ENCODE measurements around the gene NSDHL.
"Not testable (repeated sequence)": the region's sequence is repeated elsewhere in the genome, so short reads cannot be mapped to it uniquely, and the experiment has no call there.

The NSDHL gene

DNA sequence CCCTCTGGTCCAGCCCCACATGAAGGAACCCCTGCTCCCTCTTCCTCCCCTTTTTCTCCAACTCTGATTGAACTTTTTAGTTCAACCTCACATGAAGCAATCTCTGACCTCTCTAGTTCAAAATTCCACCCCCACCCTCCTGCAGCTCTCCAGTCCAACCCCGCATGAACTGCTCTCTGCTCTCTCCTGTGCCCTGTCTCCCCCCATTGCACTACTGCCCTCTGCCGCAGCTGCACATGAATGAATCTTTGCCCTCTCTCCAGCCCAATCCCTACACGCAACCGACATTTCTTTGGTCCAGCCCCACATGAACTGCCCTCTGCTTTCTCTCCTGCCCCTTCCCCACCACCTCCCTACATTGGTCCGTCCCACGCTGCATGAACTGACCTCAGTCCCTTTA lies 7.2 kb upstream of the NSDHL start:
- TF ChIP-seq, protein P1, sequence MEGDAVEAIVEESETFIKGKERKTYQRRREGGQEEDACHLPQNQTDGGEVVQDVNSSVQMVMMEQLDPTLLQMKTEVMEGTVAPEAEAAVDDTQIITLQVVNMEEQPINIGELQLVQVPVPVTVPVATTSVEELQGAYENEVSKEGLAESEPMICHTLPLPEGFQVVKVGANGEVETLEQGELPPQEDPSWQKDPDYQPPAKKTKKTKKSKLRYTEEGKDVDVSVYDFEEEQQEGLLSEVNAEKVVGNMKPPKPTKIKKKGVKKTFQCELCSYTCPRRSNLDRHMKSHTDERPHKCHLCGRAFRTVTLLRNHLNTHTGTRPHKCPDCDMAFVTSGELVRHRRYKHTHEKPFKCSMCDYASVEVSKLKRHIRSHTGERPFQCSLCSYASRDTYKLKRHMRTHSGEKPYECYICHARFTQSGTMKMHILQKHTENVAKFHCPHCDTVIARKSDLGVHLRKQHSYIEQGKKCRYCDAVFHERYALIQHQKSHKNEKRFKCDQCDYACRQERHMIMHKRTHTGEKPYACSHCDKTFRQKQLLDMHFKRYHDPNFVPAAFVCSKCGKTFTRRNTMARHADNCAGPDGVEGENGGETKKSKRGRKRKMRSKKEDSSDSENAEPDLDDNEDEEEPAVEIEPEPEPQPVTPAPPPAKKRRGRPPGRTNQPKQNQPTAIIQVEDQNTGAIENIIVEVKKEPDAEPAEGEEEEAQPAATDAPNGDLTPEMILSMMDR (IDR thresholded peaks at IDR 0.05; ENCODE audit: borderline replicate concordance, insufficient read depth, low read depth, low read length) = no peak
- H3K4me3 ChIP-seq (ENCODE audit: low read depth, low read length) = no peak overlapping the region

DNA sequence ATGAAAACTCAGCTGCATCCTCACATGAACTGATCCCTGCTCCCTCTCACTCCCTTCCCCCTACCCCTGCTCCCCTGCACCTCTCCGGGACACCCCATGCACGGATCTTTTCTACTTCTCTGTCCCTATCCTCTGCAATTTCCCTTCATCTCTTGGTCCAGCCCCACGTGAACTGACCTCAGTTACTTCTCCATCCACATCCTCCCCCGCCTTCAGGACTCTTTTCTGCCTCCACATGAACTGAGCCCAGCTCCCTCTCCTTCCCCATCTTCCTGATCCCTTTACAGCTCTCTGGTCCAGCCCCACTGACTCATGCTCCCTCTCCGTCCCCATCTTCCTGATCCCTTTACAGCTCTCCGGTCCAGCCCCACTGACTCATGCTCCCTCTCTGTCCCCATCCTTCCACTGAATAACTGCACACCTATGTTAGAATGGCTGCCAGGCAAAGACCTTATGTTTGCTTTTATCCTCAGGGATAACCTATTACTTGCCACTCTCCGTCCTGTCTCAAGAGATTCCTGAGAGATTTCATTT lies 6.0 kb upstream of the NSDHL start:
- no peak overlapping the region for H3K4me3 ChIP-seq (ENCODE audit: low read depth, low read length)
- TF ChIP-seq, protein P1 (IDR thresholded peaks at IDR 0.05; ENCODE audit: borderline replicate concordance, insufficient read depth, low read depth, low read length) = no peak

DNA sequence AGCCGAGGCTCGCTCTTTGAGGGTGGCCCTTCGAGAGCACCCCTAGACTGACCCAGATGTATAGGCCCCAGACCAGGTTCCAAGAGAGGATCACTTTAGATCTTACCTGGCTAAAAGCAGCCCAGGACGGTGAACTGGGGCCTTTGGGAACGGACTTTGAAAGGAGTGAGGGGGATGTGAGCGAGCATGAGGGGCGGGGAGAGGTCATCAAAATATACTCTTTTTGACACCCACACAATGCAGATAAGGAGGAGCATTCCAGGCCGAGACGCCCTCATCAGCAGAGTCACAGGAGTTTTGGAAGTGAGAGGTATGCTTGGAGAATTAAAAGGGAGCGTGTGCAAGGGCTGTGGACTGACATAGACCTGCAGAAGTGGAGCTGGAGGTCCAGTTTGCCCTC lies 528 bp downstream of the NSDHL start:
- TF ChIP-seq, protein P1 (IDR thresholded peaks at IDR 0.05; ENCODE audit: borderline replicate concordance, insufficient read depth, low read depth, low read length) = no peak
- H3K4me3 ChIP-seq (ENCODE audit: low read depth, low read length) = peak overlapping the region; percentile 79

DNA sequence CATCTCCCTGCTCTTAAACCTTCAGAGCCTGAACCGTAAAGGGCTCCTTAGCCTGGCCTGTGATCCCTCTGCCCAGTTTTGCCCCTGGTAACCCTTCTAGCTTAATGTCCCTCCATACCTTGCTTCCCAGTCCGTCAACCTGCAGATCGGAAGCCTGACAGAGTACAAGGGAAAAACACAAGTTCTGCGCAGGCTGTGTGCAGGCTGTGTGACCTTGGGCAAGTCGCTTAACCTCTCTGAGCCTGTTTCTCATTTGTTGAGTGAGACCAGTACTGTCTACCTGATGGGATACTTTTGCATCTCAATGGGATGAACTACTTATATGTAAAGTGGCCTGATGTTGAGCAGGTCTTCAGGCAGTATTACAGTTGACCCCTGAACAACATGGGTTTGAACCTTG lies 1.7 kb downstream of the NSDHL start:
- TF ChIP-seq, protein P1 (IDR thresholded peaks at IDR 0.05; ENCODE audit: borderline replicate concordance, insufficient read depth, low read depth, low read length) = no peak
- H3K4me3 ChIP-seq (ENCODE audit: low read depth, low read length) = no peak overlapping the region

DNA sequence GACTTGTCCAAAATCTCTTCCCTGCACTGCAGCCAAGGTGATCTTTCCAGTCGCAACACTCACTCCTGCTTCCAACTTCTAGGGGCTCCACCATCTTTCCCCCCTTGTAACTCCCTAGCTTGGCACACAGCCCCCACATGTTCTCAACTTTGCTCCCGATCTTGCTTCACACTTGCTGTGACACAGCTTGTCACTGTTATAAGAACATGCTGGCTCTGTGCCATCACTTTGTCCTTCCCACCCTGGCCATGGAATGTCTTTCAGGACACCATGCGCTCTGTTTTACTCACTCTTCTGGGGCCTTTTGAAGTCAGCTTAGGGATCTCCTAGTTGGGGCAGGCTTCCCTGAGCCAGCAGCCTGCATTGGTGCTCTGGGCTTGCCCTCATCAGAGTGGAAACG lies 2.5 kb downstream of the NSDHL start:
- no peak overlapping the region for H3K4me3 ChIP-seq (ENCODE audit: low read depth, low read length)
- TF ChIP-seq, protein P1 (IDR thresholded peaks at IDR 0.05; ENCODE audit: borderline replicate concordance, insufficient read depth, low read depth, low read length) = no peak

DNA sequence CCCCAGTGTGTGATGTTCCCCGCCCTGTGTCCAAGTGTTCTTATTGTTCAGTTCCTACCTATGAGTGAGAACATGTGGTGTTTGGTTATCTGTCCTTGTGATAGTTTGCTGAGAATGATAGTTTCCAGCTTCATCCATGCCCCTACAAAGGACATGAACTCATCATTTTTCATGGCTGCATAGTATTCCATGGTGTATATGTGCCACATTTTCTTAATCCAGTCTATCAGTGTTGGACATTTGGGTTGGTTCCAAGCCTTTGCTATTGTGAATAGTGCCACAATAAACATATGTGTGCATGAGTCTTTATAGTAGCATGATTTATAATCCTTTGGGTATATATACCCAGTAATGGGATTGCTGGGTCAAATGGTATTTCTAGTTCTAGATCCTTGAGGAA lies 4.6 kb downstream of the NSDHL start:
- H3K4me3 ChIP-seq (ENCODE audit: low read depth, low read length) = not testable (repeated sequence)

DNA sequence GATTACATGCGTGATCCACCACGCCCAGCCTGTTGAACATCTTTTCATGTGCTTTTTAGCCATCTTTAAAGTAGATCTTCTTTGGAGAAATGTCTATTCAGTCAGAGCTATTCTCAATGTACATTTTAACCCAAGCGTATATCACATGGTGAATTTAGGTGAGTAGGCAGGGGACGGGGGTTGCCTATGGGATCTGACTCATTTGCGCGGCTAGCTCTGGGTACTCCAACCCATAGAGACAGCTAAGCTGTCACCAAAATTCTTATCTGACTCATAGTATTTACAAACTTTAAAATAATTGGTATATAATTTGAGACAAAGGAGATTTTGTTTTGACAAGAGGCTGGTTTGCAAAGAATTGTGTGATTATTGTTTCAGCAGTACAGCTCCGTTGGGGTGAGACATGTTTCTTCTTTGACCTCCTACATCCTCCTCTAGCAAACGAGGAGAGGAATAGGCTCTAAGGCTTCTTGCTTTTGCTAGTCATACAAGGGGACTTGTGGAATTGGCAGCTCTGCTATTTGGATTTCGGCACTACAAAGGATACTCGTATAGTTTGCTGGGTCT lies 12.0 kb downstream of the NSDHL start:
- TF ChIP-seq, protein P1 (IDR thresholded peaks at IDR 0.05; ENCODE audit: borderline replicate concordance, insufficient read depth, low read depth, low read length) = no peak
- H3K4me3 ChIP-seq (ENCODE audit: low read depth, low read length) = no peak overlapping the region
